Panc1 (cell line): ENCODE results near the gene IGF1R. TPM values are rescaled to one million over a fixed set of nuclear protein-coding genes. Genes with fewer than 3 reads are reported as not detected.

Experiments used
- ATAC-seq: fragments of 200-7000 bp; cut with Tn5 transposase; 2 replicates; pipeline ENCODE4 v1.9.1; 2020; ENCODE audit warnings: mild to moderate bottlenecking, moderate library complexity
- BruUV-seq: library from RNA; stranded (reverse); fragments of 400-500 nt; replicated peaks from 2 replicates; lab custom pipeline; 2021; lab: Mats Ljungman, UMichigan
- CTCF ChIA-PET: fragments of 300-600 bp; sonication (Branson Sonifier 250); formaldehyde crosslinking; loops from one replicate; lab custom pipeline; 2022; ENCODE audit warnings: antibody characterized with exemption; lab: Charles Lee
- POLR2A ChIA-PET: fragments of 300-600 bp; sonication (Branson Sonifier 250); formaldehyde crosslinking; loops from one replicate; lab custom pipeline; 2022; ENCODE audit warnings: antibody characterized with exemption; lab: Charles Lee
- DNase-seq: peaks from one replicate; pipeline ENCODE4 v3.0.0-alpha.2; 2010; ENCODE audit warnings: low read depth, low spot score
- H3K27ac ChIP-seq: 2 replicates; pipeline ENCODE4 v1.5.1; 2011; ENCODE audit warnings: mild to moderate bottlenecking, low read length, inconsistent platforms
- H3K27me3 ChIP-seq: fragments of 200-500 bp; sonication (Bioruptor generic); 2 replicates; pipeline ENCODE4 v1.6.0; 2014; ENCODE audit warnings: low read length, inconsistent platforms; ENCODE audit not compliant: control insufficient read depth, insufficient read depth
- H3K36me3 ChIP-seq: fragments of 200-500 bp; sonication (Bioruptor generic); 2 replicates; pipeline ENCODE4 v1.5.1; 2014; ENCODE audit warnings: inconsistent platforms, mild to moderate bottlenecking, low read length, moderate library complexity; ENCODE audit not compliant: control insufficient read depth, insufficient read depth
- H3K4me1 ChIP-seq: 2 replicates; pipeline ENCODE4 v1.5.1; 2011; ENCODE audit warnings: inconsistent platforms, mild to moderate bottlenecking, low read length, moderate library complexity; ENCODE audit not compliant: control insufficient read depth, insufficient read depth
- H3K4me3 ChIP-seq, 2 experiments: 2 replicates each; pipeline ENCODE4 v1.5.1; 2011 to 2012; ENCODE audit warnings: low read depth in 2 of 2, low read length in 2 of 2, mild to moderate bottlenecking in 2 of 2, inconsistent platforms in 1 of 2, moderate library complexity in 1 of 2
- H3K9me3 ChIP-seq: fragments of 200-500 bp; sonication (Bioruptor generic); 2 replicates; pipeline ENCODE4 v1.5.1; 2014; ENCODE audit warnings: low read depth, mild to moderate bottlenecking, inconsistent platforms, low read length, moderate library complexity; ENCODE audit not compliant: control insufficient read depth, insufficient read depth
- CTCF ChIP-seq: fragments of 450-650 bp; IDR thresholded peaks from 2 replicates; pipeline ENCODE4 v1.5.1; 2017; ENCODE audit warnings: mild to moderate bottlenecking
- POLR2AphosphoS5 ChIP-seq: IDR thresholded peaks from 2 replicates; pipeline ENCODE4 v1.6.1; 2012; ENCODE audit warnings: mild to moderate bottlenecking, low read depth, low read length, moderate library complexity
- REST ChIP-seq, 2 experiments: IDR thresholded peaks; 2 replicates each; pipeline ENCODE4 v1.6.1; 2011 to 2012; ENCODE audit warnings: low read depth in 2 of 2, control low read depth in 1 of 2, low read length in 1 of 2, mild to moderate bottlenecking in 1 of 2, moderate library complexity in 1 of 2; ENCODE audit not compliant: insufficient read depth in 1 of 2
- SIN3A ChIP-seq: IDR thresholded peaks from 2 replicates; pipeline ENCODE4 v1.6.1; 2012; ENCODE audit warnings: low read depth, mild to moderate bottlenecking, low read length, moderate library complexity, borderline replicate concordance; ENCODE audit not compliant: insufficient read depth
- TCF7L2 ChIP-seq: IDR thresholded peaks from 2 replicates; pipeline ENCODE4 v1.6.1; 2011; ENCODE audit warnings: mild to moderate bottlenecking, low read depth, low read length, inconsistent platforms
- in situ Hi-C: cut with HindIII; loops from 2 replicates; pipeline ENCODE4 v1.10.0; 2016; ENCODE audit warnings: low sequenced_read_pairs, low pct_unique_long_range_greater_than_20kb
- intact Hi-C: fragments of 100-400 bp; cut with micrococcal nuclease; formaldehyde crosslinking; loops from one replicate; pipeline ENCODE4 v1.10.0; 2022; ENCODE audit not compliant: unreplicated experiment
- total RNA-seq: library from RNA; stranded (reverse); gene quantifications from one replicate; pipeline ENCODE4 v1.2.1, GENCODE V29; 2021; ENCODE audit not compliant: unreplicated experiment

IGF1R gene
- total RNA-seq, 1 experiment from 2014 or later, result 77.1 TPM

GRCh38 chr15:98706986-98707385 is 58.6 kb downstream of the IGF1R start:
- Histone ChIP-seq H3K27me3 (no peaks in the 10 kb centered on the region), H3K9me3 (no peaks in the 10 kb centered on the region), H3K27ac (no peak overlapping the region), H3K4me1 (peaks cover 14% of the 10 kb centered on the region), H3K4me3 (no peak overlapping the region), H3K36me3 (no peaks in the 10 kb centered on the region)
- ATAC-seq (no peak), DNase-seq (no peak)
- BruUV-seq, result no TSS peak
- CTCF ChIA-PET, result no interaction called here
- POLR2A ChIA-PET, result interaction anchor here (0.6 kb wide), 1 partner anchor 61 kb away, joined by 3 read pairs; no protein-coding TSS in a partner anchor
- in situ Hi-C loops (no loop called here), intact Hi-C loops (no loop called here)
- no peak for TF ChIP-seq TCF7L2
- no peak for TF ChIP-seq SIN3A
- TF ChIP-seq REST (IDR thresholded peaks at IDR 0.05; ENCODE audit: insufficient read depth in 1 of 2, low read depth in 2 of 2, low read length in 1 of 2), result no peak
- no peak for TF ChIP-seq POLR2AphosphoS5
- no peak for TF ChIP-seq CTCF

- H3K36me3 ChIP-seq, result no peaks in the 10 kb centered on the region
- H3K9me3 ChIP-seq, result no peaks in the 10 kb centered on the region
- in situ Hi-C loops (no loop called here), intact Hi-C loops (no loop called here)
- TF ChIP-seq POLR2AphosphoS5 (no peak), REST (IDR thresholded peaks at IDR 0.05; ENCODE audit: insufficient read depth in 1 of 2, low read depth in 2 of 2, low read length in 1 of 2) (no peak), CTCF (no peak), SIN3A (no peak), TCF7L2 (no peak)
- no peak overlapping the region for H3K4me3 ChIP-seq
- ChIA-PET POLR2A (no interaction called here), CTCF (no interaction called here)
- peaks cover 11% of the 10 kb centered on the region for H3K4me1 ChIP-seq
- no TSS peak for BruUV-seq
- DNase-seq (no peak), ATAC-seq (no peak)
- no peaks in the 10 kb centered on the region for H3K27me3 ChIP-seq
- no peak overlapping the region for H3K27ac ChIP-seq
These were observed 59.8 kb downstream of the IGF1R start for GRCh38 chr15:98708037-98708590.
